Parathyroid adenoma (tissue), 2 donors: Measurements from ENCODE around the gene ARR3.

Source experiments
- H2AFZ ChIP-seq: fragments of 300-600 bp; sonication (generic); one replicate; pipeline ENCODE4 v1.7.0; 2017; ENCODE audit warnings: antibody characterized with exemption, mild to moderate bottlenecking
- H3K27ac ChIP-seq: fragments of 300-600 bp; sonication (generic); one replicate; pipeline ENCODE4 v1.7.0; 2017
- H3K27me3 ChIP-seq: fragments of 300-600 bp; sonication (generic); one replicate; pipeline ENCODE4 v1.7.0; 2017; ENCODE audit warnings: low read length; ENCODE audit not compliant: control insufficient read depth, insufficient read depth
- H3K36me3 ChIP-seq: fragments of 300-600 bp; sonication (generic); one replicate; pipeline ENCODE4 v1.7.0; 2017; ENCODE audit warnings: low read length; ENCODE audit not compliant: control insufficient read depth, insufficient read depth
- H3K4me1 ChIP-seq: fragments of 300-600 bp; sonication (generic); one replicate; pipeline ENCODE4 v1.7.0; 2017; ENCODE audit warnings: control low read depth
- H3K4me2 ChIP-seq: fragments of 300-600 bp; sonication (generic); one replicate; pipeline ENCODE4 v1.7.0; 2017; ENCODE audit warnings: low read length
- H3K4me3 ChIP-seq: fragments of 300-600 bp; sonication (generic); one replicate; pipeline ENCODE4 v1.7.0; 2017; ENCODE audit warnings: low read depth, low read length
- H3K79me2 ChIP-seq: fragments of 300-600 bp; sonication (generic); one replicate; pipeline ENCODE4 v1.7.0; 2017; ENCODE audit warnings: control low read depth
- H3K9ac ChIP-seq: fragments of 300-600 bp; sonication (generic); one replicate; pipeline ENCODE4 v1.7.0; 2017; ENCODE audit warnings: mild to moderate bottlenecking
- H3K9me3 ChIP-seq: fragments of 300-600 bp; sonication (generic); one replicate; pipeline ENCODE4 v1.7.0; 2017; ENCODE audit warnings: low read length; ENCODE audit not compliant: control insufficient read depth
- TF ChIP-seq, protein P1 (sequence below): fragments of 300-600 bp; sonication (generic); IDR thresholded peaks from one replicate; pipeline ENCODE4 v1.7.0; 2017; ENCODE audit warnings: antibody characterized with exemption, mild to moderate bottlenecking
- donor health status: primary hyperparathyroidism.

Gene ARR3

DNA sequence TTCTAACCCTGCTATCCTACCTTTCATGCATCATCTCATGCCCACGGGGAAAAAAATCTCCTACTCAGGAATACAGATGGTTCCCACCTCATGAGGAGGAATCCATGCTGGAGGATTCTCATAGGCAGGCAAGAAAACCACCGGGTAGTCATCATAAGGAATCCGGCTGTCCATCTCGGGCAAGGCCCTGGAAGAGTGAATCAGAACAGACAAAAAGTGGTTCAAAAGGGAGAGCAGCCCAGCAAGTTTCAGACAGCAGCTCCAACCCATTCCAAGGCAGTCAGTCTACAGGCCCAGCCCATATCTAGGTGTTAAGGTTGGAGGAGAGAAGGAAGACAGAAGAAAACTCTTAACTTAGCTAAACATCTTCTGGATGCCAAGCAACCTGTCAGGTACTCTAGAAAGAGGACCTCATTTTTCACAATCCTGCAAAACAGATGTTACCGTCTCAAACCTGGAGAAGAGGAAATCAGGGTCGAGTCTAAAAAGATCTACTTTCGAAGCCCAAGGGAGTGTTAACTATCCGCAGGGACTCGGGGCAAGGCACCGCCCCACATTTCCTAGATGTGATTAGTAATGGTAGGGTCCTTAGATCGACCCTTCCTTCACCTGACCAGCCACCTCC is 21.1 kb downstream of the ARR3 start:
- peak overlapping the region; percentile 76 for H3K4me2 ChIP-seq
- no peaks in the 10 kb centered on the region for H3K79me2 ChIP-seq
- no peaks in the 10 kb centered on the region for H3K36me3 ChIP-seq
- peak overlapping the region; percentile 56 for H3K4me3 ChIP-seq
- H3K9ac ChIP-seq, result no peak overlapping the region
- H3K9me3 ChIP-seq, result no peaks in the 10 kb centered on the region
- peak overlapping the region; percentile 53 for H2AFZ ChIP-seq
- TF ChIP-seq, protein P1, sequence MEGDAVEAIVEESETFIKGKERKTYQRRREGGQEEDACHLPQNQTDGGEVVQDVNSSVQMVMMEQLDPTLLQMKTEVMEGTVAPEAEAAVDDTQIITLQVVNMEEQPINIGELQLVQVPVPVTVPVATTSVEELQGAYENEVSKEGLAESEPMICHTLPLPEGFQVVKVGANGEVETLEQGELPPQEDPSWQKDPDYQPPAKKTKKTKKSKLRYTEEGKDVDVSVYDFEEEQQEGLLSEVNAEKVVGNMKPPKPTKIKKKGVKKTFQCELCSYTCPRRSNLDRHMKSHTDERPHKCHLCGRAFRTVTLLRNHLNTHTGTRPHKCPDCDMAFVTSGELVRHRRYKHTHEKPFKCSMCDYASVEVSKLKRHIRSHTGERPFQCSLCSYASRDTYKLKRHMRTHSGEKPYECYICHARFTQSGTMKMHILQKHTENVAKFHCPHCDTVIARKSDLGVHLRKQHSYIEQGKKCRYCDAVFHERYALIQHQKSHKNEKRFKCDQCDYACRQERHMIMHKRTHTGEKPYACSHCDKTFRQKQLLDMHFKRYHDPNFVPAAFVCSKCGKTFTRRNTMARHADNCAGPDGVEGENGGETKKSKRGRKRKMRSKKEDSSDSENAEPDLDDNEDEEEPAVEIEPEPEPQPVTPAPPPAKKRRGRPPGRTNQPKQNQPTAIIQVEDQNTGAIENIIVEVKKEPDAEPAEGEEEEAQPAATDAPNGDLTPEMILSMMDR, result no peak
- no peaks in the 10 kb centered on the region for H3K4me1 ChIP-seq
- no peaks in the 10 kb centered on the region for H3K27me3 ChIP-seq
- peak overlapping the region; percentile 33 for H3K27ac ChIP-seq

DNA sequence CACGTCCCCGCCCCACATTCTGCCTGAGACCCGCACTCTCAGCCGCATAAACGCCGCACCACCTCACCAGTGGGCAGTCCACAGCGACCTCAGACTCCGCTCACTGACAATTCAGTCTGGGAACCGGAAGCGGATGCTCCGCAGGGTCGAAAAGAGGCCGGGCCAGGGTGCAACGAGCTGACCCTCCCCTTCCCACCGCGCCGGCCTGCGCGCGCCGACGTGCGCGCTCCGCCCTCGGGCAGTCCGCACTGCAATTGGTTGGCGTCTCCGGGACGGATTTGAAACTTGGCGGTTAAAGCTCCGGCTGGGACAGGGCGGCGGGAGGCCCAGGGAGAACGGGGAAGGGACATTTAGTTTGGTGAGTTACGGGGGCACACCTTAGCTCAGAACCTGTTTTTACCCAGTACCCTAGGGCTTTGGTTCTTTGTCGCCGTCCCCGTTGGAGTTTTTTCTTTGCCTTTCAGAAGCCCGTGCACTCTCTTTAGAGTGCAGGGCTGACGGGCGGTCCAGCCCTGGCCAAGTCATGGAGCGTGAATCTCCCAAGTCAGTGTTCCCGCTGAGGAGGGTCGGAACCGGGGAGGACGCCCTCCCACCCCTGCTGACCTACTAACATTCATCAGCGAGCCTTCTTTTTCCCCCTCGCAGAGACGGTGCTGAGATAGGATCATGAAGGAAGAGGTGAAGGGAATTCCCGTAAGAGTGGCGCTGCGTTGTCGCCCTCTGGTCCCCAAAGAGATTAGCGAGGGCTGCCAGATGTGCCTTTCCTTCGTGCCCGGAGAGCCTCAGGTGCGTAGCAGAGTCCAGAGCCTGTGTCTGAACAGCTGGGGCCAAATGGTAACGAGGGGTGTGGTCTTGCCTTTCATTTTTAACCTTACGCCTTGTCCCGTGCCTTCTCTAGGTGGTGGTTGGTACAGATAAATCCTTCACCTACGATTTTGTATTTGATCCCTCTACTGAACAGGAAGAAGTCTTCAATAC is 21.9 kb downstream of the ARR3 start, which contains the start of the genes KIF4A and PDZD11:
Gene KIF4A (plus strand): TSS at position 312 of the 978 bp plus-strand sequence. CDS start 355 bp downstream, at position 667.
Gene PDZD11 (minus strand): TSS at position 135 of the 978 bp plus-strand sequence. CDS start 586 bp downstream, outside the sequence.
- Histone ChIP-seq H3K9ac (no peak within 1 kb of the TSS), H3K4me1 (no peaks in the 10 kb centered on the region), H3K36me3 (no peaks in the 10 kb centered on the region), H3K4me3 (peak within 1 kb of the TSS; percentile 56), H3K4me2 (peak within 1 kb of the TSS; percentile 76), H2AFZ (peak within 1 kb of the TSS; percentile 53), H3K79me2 (no peaks in the 10 kb centered on the region), H3K27ac (peak within 1 kb of the TSS; percentile 33), H3K27me3 (no peaks in the 10 kb centered on the region), H3K9me3 (no peaks in the 10 kb centered on the region)
- TF ChIP-seq, protein P1, result no peak

DNA sequence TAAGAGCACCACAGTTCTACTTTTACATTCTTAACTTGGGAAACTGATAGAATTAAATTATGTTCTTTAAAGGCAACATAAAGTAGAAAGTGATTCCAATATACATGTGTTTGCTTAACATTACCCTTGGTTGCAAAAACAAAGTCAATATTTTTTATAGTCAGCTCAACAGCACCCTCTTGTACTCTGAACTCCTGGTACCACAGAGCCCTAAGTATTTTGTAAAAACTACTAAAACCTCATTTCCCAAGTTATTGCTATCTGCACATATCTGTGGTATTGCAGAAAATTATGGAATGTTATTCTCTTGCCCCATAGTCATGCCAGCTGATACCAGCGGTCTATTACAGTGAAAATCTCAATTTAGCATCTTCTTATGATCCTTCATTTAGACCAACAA is 24.7 kb downstream of the ARR3 start:
- Histone ChIP-seq H3K4me3 (no peak overlapping the region), H3K79me2 (no peaks in the 10 kb centered on the region), H3K36me3 (no peaks in the 10 kb centered on the region), H3K4me2 (no peak overlapping the region), H3K27me3 (no peaks in the 10 kb centered on the region), H3K4me1 (no peaks in the 10 kb centered on the region), H3K27ac (no peak overlapping the region), H3K9me3 (no peaks in the 10 kb centered on the region), H2AFZ (no peak overlapping the region), H3K9ac (no peak overlapping the region)
- TF ChIP-seq, protein P1, result no peak

DNA sequence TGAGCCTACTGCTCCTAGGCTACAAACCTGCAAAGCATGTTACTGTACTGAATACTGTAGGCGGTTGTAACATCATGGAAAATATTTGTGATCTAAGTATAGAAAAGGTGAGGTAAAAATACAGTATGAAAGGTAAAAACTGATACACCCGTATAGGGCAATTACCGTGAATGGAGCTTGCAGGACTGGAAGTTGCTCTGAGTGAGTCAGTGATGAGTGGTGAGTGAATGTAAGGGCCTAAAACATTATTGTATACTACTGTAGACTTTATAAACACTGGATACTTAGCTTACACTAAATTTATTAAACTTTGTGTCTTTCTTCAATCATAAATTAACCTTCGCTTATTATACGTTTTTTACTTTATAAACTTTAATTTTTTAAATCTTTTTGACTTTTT is 25.5 kb downstream of the ARR3 start:
- TF ChIP-seq, protein P1, result no peak
- H3K36me3 ChIP-seq, result no peaks in the 10 kb centered on the region
- H3K4me1 ChIP-seq, result no peaks in the 10 kb centered on the region
- no peaks in the 10 kb centered on the region for H3K79me2 ChIP-seq
- no peak overlapping the region for H3K27ac ChIP-seq
- H3K27me3 ChIP-seq, result no peaks in the 10 kb centered on the region
- no peak overlapping the region for H3K4me3 ChIP-seq
- H3K9me3 ChIP-seq, result no peaks in the 10 kb centered on the region
- no peak overlapping the region for H3K4me2 ChIP-seq
- H3K9ac ChIP-seq, result no peak overlapping the region
- H2AFZ ChIP-seq, result no peak overlapping the region
